Fibroblast of the aortic adventitia (primary cell): ENCODE measurements around the gene KCNIP3. TPM values are rescaled to one million over a fixed set of nuclear protein-coding genes. Genes with fewer than 3 reads are reported as not detected.

Experiments
- DNase-seq: peaks from one replicate; pipeline ENCODE4 v3.0.0-alpha.2; 2010; ENCODE audit warnings: low read depth
- H3K4me3 ChIP-seq: 2 replicates; pipeline ENCODE4 v1.5.1; 2011; ENCODE audit warnings: low read depth, mild to moderate bottlenecking, control low read depth, low read length, moderate library complexity
- CTCF ChIP-seq: IDR thresholded peaks from 2 replicates; pipeline ENCODE4 v1.5.1; 2011; ENCODE audit warnings: mild to moderate bottlenecking, low read length, control low read depth, inconsistent platforms; ENCODE audit not compliant: insufficient read depth
- total RNA-seq: library from RNA; depleted of rRNA; stranded (reverse); fragments of >200 nt; gene quantifications from 2 replicates; pipeline ENCODE4 v1.2.3, GENCODE V29; 2012; ENCODE audit warnings: low replicate concordance

KCNIP3 gene
- total RNA-seq, 1 donor: 2.9 TPM

GRCh38 chr2:95333888-95334338, 36.8 kb downstream of the KCNIP3 start:
- DNase-seq: peak; percentile 33
- no peak for TF ChIP-seq CTCF
- no peak overlapping the region for H3K4me3 ChIP-seq

DNA sequence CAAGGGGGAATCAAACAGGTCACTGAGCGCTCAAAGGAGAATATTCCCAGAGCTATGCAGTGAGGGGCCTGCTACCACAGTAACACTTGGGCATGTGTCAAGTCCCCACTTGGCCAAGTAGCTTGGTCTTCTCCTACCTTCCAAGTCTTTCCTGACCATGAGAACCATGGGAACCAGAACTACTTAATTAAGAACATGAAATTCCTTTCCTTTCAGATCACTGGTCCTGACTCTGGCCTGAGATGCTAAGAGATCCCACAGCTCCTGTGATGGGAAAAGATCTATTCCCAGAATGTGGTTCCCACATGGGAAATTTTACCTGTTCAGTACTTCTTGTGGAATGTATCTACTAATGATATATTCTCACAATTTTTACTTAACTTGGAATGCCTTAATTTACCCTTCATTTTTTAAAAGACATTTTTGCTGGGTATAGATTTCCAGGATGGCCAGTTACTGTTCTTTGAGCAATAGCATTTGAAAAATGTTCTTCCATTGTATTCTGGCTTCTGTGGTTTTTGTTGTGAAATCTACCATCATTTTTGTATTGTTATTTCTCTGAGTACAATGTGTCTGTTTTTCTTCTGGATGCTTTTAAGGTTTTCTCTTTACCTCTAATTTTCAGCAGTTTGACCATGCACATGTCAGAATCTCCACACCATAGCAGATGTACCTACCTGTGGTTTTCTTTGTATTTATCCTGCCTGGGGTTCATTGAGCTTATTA, 37.9 kb downstream of the KCNIP3 start:
- H3K4me3 ChIP-seq: no peak overlapping the region
- no peak for TF ChIP-seq CTCF
- DNase-seq: peak; percentile 35

GRCh38 chr2:95336406-95336805, 39.3 kb downstream of the KCNIP3 start:
- no peak for TF ChIP-seq CTCF
- no peak for DNase-seq

DNA sequence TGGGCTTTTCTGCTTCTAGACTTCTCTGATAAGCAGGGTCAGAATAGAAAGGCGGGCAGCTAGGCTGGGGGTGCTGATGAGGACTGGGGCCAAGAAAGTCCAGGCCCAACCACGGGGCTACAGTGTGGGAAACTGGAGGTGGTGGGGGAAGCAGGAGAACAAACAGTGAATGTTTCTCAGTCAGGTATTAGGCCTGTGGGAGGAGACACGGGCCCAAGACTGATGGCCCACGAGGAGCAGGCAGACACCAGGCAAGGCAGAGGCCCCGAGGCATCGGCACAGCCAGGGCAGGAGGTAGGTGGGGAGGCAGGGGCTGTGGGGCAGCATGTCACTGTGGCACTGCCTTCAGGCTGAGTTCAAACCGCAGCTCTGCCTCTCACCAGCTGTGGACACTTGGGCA, 40.7 kb downstream of the KCNIP3 start:
- no peak for DNase-seq

More at GRCh38 chr2:95336406-95336805, 39.3 kb downstream of the KCNIP3 start:
- H3K4me3 ChIP-seq: no peak overlapping the region

GRCh38 chr2:95342556-95343320, 45.6 kb downstream of the KCNIP3 start:
- no peak for TF ChIP-seq CTCF
- no peak for DNase-seq
- H3K4me3 ChIP-seq: no peak overlapping the region

More for the DNA sequence above, 40.7 kb downstream of the KCNIP3 start:
- no peak for TF ChIP-seq CTCF
- H3K4me3 ChIP-seq: no peak overlapping the region

DNA sequence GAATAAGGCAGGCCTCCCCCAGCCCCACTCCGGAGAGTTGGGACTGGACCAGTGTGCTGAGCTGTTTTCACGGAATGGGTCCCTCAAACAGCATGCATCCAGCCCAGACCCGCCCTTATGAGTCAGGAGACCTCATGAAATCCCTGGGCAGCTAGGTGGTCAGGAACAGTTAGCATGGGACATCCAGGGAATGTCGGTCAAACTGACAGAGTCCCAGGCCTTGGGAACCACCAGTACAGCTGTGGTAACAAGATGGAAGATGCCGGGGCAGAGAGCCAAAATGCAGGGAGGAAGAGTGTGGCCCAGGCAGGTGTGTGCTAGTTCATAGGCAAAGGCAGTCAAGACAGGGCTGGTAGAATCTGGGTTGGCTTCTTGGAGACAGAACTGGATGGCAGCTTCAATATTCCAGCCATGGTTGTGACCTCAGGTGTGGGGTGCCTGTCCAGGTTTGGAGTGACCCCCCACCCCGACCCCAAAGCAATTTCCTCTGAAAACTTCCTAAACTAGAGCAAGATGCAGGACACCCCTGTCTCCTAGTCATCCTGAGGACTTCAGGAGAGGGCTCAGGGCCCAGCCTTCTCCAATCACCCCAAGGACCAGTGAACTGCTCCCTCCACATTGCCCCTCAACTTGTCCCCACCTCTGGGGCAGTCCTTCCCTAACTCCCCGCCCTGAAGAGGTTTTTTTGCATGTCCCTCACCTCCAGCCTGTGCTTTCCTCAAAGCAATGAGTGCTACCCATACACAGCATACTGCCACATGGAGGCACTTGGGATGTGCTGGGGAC, 46.5 kb downstream of the KCNIP3 start:
- no peak for DNase-seq
- no peak for TF ChIP-seq CTCF

More for the DNA sequence above, 46.5 kb downstream of the KCNIP3 start:
- H3K4me3 ChIP-seq: no peak overlapping the region
